Placental pericyte (primary cell): Measurements from ENCODE around the gene MYMK. TPM values are rescaled to one million over a fixed set of nuclear protein-coding genes. Genes with fewer than 3 reads are reported as not detected.

Source experiments
- total RNA-seq: library from RNA; depleted of rRNA; stranded (reverse); fragments of >200 nt; gene quantifications from 2 replicates; pipeline ENCODE4 v1.2.3, GENCODE V29; 2012

MYMK gene, protein sequence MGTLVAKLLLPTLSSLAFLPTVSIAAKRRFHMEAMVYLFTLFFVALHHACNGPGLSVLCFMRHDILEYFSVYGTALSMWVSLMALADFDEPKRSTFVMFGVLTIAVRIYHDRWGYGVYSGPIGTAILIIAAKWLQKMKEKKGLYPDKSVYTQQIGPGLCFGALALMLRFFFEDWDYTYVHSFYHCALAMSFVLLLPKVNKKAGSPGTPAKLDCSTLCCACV
- not detected in 2 replicates for total RNA-seq

DNA sequence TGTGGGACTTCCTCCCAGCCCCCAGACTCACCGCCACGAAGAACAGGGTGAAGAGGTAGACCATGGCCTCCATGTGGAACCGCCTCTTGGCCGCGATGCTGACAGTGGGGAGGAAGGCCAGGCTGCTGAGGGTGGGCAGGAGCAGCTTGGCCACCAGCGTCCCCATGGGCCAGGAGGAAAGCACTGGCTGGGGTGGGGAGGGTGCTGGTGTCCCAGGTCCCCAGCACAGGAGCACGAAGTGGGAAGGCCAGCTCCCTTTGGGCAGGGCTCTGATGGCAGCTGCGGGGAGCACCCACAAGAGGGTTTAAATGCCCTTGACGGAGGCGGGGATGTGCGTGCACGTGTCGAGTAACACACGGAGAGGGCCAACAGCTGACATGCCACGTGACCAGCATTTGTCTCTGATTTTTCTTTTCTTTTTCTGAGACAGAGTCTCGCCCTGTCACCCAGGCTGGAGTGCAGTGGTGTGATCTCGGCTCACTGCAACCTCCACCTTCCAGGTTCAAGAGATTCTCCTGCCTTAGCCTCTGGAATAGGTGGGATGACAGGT lies at the start of gene MYMK:
TSS of gene MYMK (minus strand) at position 281 of the 550 bp plus-strand sequence. CDS start at position 166, 115 bp downstream.

DNA sequence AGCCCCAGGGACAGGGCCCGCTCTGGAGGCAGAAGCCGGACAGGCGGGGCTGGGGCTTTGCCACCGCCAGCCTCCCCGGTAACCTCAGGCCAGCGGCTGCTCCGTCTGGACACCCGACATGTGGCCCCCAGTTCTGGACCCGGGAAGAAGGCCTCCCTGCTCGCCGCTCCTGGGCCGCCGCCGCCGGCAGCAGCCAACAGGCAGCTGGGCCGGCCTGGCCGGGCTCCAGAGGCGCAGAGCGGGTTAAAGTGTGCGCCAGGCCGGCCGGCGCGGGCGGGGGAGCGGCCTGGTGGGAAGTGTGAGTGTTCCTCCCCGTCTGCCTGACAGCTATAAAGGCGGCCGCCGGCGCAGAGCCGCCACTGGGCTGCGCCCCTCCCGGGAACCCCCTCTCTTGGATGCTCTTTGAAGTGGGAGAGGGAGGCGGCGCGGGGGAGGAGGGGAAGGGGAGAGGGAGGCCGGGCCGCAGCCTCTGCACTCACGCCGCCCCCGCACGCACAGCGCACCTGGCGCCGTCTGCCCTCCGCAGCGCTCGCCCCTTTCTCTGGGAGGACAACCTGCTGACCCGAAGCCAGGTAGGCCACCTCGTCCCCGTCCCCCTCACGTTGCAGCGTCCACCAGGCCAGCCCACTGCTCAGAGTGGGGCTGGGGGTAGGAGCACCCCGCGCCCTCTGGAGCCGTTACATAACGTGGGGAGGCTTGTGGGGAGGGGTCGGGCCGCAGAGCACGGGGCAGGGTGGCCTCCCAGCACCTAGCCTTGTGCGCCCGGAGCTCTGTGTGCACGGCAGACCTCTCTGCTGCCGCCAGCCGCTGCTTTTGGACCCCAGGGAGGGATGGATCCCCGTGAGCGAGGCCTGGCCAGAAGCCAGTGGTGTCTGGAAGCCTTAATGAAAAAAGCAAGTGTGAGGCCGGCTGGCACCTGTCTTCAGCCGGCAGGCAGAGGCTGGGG lies 9.9 kb upstream of the MYMK start, which contains the start of gene ADAMTSL2:
TSS of gene ADAMTSL2 (plus strand) at position 359 of the 946 bp plus-strand sequence. CDS start 2,009 bp downstream, outside the sequence.

DNA sequence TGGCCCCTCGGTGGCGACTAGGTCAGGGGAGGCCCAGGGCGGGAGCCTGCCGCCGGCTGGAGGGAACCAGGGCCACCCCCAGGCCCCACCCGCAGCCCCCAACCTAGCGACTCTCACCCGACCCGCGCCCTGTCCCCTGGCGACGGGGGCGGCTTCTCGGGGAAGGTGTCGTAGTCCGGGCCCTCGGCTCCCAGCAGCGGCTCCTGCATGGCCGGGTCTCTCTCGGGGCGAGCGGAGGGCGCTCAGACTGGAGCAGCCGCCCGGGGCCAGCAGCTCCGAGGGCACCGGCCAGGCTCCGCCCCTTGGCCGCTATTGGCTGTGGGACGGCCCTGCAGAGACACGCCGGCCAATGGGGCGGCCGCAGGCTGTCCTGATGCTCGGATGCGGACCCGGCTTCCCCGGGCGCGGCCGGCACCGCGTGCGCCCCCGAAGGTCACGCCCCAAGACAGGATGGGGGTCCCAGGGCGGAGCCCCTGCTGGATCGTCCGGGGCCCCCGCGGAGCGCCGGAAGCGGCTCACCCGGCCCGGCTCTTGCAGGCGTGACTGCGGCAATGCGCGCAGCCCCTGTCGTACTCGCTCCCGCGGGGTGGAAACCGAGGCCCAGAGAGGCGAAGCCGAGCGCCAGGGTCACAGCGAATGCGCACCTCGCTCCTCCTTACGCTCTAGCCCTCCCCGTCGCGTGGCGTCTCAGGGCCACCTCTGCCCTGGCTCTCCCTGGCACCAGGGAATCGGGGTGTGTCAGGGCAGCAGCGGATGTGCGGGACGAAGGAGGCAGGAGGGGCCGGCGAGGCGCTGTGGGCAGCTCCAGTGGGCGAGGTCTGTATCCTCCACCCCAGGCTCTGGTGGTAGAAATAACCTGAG lies 45.7 kb downstream of the MYMK start, which contains the start of gene SLC2A6:
TSS of gene SLC2A6 (minus strand) at position 249 of the 861 bp plus-strand sequence. CDS start at position 209, 40 bp downstream.

Other genes with a start within 250 kb of the MYMK start
- gene ABO, start 249.8 kb downstream of the MYMK start, total RNA-seq: not detected in 2 replicates
- gene SURF6, start 188.8 kb downstream of the MYMK start, total RNA-seq: 7.6 and 12.0 TPM in 2 replicates
- gene MED22, start 176.8 kb downstream of the MYMK start, total RNA-seq: 18.6 and 20.3 TPM in 2 replicates
- gene RPL7A, start 176.7 kb downstream of the MYMK start, total RNA-seq: 1,207 and 2,492 TPM in 2 replicates
- 18.2 and 27.1 TPM in 2 replicates for gene SURF1, start 168.5 kb downstream of the MYMK start, total RNA-seq
- gene SURF2, start 168.4 kb downstream of the MYMK start, total RNA-seq: 9.2 and 17.0 TPM in 2 replicates
- gene SURF4, start 148.9 kb downstream of the MYMK start, total RNA-seq: 449 and 574 TPM in 2 replicates
- gene STKLD1, start 148.6 kb downstream of the MYMK start, total RNA-seq: under 0.01 and 0.14 TPM in 2 replicates
- gene REXO4, start 106.9 kb downstream of the MYMK start, total RNA-seq: 15.0 and 22.8 TPM in 2 replicates
- 0.57 and 0.88 TPM in 2 replicates for gene ADAMTS13, start 102.6 kb downstream of the MYMK start, total RNA-seq
- 6.4 and 13.8 TPM in 2 replicates for gene CACFD1, start 65.0 kb downstream of the MYMK start, total RNA-seq
- gene SLC2A6, start 45.9 kb downstream of the MYMK start, total RNA-seq: 48.4 and 79.4 TPM in 2 replicates
- gene ADAMTSL2, start 9.7 kb upstream of the MYMK start, total RNA-seq: 0.57 and 17.7 TPM in 2 replicates
- 2.2 TPM in 1 of 2 replicates, not detected in the other for gene FAM163B, start 84.4 kb upstream of the MYMK start, total RNA-seq
- not detected in 2 replicates for gene DBH, start 111.4 kb upstream of the MYMK start, total RNA-seq
- 11.9 and 12.5 TPM in 2 replicates for gene SARDH, start 213.4 kb upstream of the MYMK start, total RNA-seq